Measurements from ENCODE around the gene HIGD1A. TPM values are rescaled to one million over a fixed set of nuclear protein-coding genes. Genes with fewer than 3 reads are reported as not detected.

The HIGD1A gene
- total and polyA plus RNA-seq, 9 of the 15 experiments (the other 6 are each of a cell fraction or from before 2014, with no cell fraction given), result 165 to 1,185 (median 333) TPM

GRCh38 chr3:42746455-42747450 is 57.5 kb downstream of the HIGD1A start:
- Histone ChIP-seq H3K4me3 (no peak overlapping the region), H3K9me1 (ENCODE audit: control insufficient read depth, insufficient read depth, low read length) (no peaks in the 10 kb centered on the region), H3K9ac (ENCODE audit: insufficient read depth in 1 of 2, low read depth in 2 of 2, low read length in 2 of 2) (no peak overlapping the region), H3K4me2 (ENCODE audit: insufficient read depth, low read length) (no peak overlapping the region), H3K4me1 (replicated peaks in 1 of 2; ENCODE audit: control insufficient read depth in 2 of 2, insufficient read depth in 2 of 2, low read length in 2 of 2) (no peaks in the 10 kb centered on the region; a peak in 1 of 5 replicates), H3K36me3 (ENCODE audit: control insufficient read depth, insufficient read depth, low read length) (no peaks in the 10 kb centered on the region), H3K27me3 (ENCODE audit: control insufficient read depth in 2 of 2, insufficient read depth in 2 of 2, low read length in 2 of 2) (peaks cover 5 to 51% of the 10 kb centered on the region in 2 experiments; a peak in 4 of 5 replicates), H3K27ac (ENCODE audit: extremely low read depth, low read depth, low read length) (no peak overlapping the region), H2AFZ (ENCODE audit: low read depth, low read length) (no peak overlapping the region), H3K9me3 (replicated peaks; ENCODE audit: control insufficient read depth, insufficient read depth, low read depth, low read length) (no peaks in the 10 kb centered on the region), H3K79me2 (ENCODE audit: control insufficient read depth, insufficient read depth, low read length) (no peaks in the 10 kb centered on the region), H4K20me1 (replicated peaks; ENCODE audit: control insufficient read depth, insufficient read depth, low read length) (peaks cover 8% of the 10 kb centered on the region; the same call in 1 of the 2 replicates)
- CTCF ChIA-PET (ENCODE audit: low intra/inter-chr PET ratio), result interaction anchor here (1.0 kb wide), 1 partner anchor 9 kb away, joined by 3 read pairs; no protein-coding TSS in a partner anchor
- 5% methylated on average over 11 of the region's 11 CpGs for WGBS (ENCODE audit: insufficient coverage, low coverage, missing lambda C conversion rate)
- intact Hi-C loops (cut with micrococcal nuclease) (no loop called here), in situ Hi-C loops (cut with MboI) (loop anchor here (5.0 to 10.0 kb wide), 2 partner anchors 94 to 172 kb away; partner anchors contain the start of gene ZBTB47)
- FAIRE-seq (no peak), ATAC-seq (no peak), DNase-seq (ENCODE audit: extremely low read depth in 1 of 4, low spot score in 3 of 4) (no peak)
- POLR2A ChIA-PET, result interaction anchor here (0.6 to 1.4 kb wide), 4 partner anchors 8 to 441 kb away, joined by 3 to 4 read pairs (median 3); partner anchors contain the start of gene NKTR
- BruUV-seq (replicated peaks), result no TSS peak
- TF ChIP-seq MLX (CRISPR knock-in tag; conservative IDR thresholded peaks at IDR 0.05) (no peak), BRD4 (IDR thresholded peaks at IDR 0.05) (no peak), ZNF717 (CRISPR knock-in tag; IDR thresholded peaks at IDR 0.05) (no peak), RFX7 (CRISPR knock-in tag; IDR thresholded peaks at IDR 0.05) (no peak), NKRF (IDR thresholded peaks at IDR 0.05; ENCODE audit: borderline replicate concordance) (no peak), ATF2 (CRISPR knock-in tag; IDR thresholded peaks at IDR 0.05) (no peak), NELFE (IDR thresholded peaks at IDR 0.05; ENCODE audit: insufficient read depth, insufficient read length) (no peak), NFYB (IDR thresholded peaks at IDR 0.05; ENCODE audit: extremely low read depth, insufficient read length) (no peak), ZNF785 (CRISPR knock-in tag; IDR thresholded peaks at IDR 0.05) (no peak), SFPQ (IDR thresholded peaks at IDR 0.05; ENCODE audit: low read depth, low read length) (no peak), ZNF197 (CRISPR knock-in tag; IDR thresholded peaks at IDR 0.05; ENCODE audit: low read depth) (no peak), ZNF280A (IDR thresholded peaks at IDR 0.05; ENCODE audit: low read depth, partially characterized antibody) (no peak)
